Right kidney (tissue), 1 donor: ENCODE data around the gene KIF27.
A peak's percentile ranks its signal among the peaks of the same experiment; 100 is the strongest.
"Not testable (repeated sequence)": the region's sequence is repeated elsewhere in the genome, so short reads cannot be mapped to it uniquely, and the experiment has no call there.

Source experiments
- DNase-seq: peaks from one replicate; pipeline ENCODE4 v3.0.0-alpha.2; 2016

KIF27 gene

GRCh38 chr9:83934569-83935275 is 13.5 kb upstream of the KIF27 start:
- DNase-seq, result no peak

- no peak for DNase-seq
Observed at GRCh38 chr9:83933790-83934189, 12.6 kb upstream of the KIF27 start.

DNA sequence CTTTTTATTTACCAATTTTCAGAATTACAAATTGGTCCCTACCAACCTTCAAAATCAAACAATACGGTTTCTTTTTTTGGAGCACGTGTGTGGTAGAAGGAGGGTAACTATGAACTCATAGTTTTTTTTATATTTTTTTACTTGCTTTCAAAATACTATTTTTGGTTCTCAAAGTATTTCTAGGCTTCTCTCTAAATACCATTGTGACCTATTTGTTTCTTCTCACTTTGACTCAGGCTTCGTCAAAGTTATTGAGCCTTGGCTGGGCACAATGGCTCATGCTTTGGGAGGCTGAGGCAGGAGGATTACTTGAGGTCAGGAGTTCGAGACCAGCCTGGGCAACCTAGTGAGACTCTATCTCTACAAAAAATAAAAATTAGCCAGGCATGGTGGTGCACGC is 11.6 kb upstream of the KIF27 start:
- no peak for DNase-seq

DNA sequence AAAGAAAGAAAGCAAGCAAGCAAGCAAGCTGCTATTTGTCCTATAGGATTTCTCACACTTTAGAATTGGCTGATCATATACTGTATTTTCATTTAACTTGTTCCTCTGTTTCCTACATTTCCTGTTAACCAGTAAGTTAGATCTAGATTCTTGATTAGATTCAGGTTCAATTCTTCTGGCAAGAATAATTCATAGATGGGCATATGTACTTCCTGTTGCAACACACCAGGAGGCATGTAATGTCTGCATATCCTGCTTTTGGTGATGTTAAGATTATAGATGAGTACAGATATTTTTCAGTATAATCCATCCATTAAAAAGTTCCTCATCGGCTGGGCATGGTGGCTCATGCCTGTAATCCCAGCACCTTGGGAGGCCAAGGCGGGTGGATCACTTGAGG is 10.8 kb upstream of the KIF27 start:
- DNase-seq, result no peak

DNA sequence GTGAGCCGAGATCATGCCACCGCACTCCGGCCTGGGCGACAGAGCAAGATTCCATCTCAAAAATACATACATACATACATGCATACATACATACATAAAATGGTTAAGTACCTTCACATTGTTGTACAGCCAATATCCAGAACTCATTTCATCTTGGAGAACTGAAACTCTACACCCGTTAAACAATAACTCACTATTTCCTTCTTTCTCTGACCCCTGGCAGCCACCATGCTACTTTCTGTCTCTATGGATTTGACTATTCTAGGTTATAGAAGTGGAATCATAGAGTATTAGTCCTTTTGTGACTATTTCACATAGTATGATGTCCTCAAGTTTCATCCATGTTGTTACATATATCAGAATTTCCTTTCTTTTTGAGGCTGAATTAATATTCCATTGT is 9.6 kb upstream of the KIF27 start:
- no peak for DNase-seq

- DNase-seq, result no peak
Observed at GRCh38 chr9:83927591-83927990, 6.4 kb upstream of the KIF27 start.

GRCh38 chr9:83920469-83920926 is 734 bp downstream of the KIF27 start:
- DNase-seq, result peak; percentile 71

DNA sequence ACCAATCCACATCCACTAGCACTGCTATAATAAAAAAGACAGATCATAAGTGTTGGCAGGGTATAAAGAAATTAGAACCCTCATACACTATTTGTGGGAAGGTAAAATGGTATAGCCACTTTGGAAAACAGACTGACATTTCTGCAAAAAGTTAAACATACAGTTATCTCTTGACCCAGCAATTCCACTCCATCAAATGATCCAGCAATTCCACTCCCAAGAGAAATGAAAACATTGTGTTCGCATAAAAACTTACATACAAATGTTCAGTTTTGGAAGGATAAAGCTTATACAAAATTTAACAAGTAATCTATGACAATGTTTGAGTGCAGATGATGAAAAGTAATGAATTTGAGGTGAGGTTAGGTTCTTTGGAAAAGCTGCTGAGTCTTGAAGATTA is 2.1 kb downstream of the KIF27 start:
- no peak for DNase-seq

DNA sequence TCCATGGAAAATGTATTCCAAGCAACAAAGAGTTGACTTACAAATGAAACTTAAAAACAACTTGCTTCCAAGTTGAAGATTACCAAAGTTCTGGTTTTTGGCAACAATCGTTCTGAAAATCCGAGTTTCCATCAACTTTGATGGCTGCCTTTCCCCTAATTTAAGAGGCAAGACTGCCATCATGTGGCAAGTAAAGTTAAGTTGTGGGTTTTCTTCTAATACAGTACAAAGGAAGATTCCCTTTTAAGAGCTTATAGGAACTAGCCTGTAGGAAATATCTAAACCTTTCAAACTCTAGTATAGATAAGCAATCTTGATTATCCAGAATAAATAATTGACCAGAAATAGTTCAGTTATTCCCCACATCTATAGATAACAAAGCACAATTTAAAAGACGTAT is 9.0 kb downstream of the KIF27 start:
- not testable (repeated sequence) for DNase-seq

- no peak for DNase-seq
Observed at GRCh38 chr9:83906144-83906543, 15.1 kb downstream of the KIF27 start.

DNA sequence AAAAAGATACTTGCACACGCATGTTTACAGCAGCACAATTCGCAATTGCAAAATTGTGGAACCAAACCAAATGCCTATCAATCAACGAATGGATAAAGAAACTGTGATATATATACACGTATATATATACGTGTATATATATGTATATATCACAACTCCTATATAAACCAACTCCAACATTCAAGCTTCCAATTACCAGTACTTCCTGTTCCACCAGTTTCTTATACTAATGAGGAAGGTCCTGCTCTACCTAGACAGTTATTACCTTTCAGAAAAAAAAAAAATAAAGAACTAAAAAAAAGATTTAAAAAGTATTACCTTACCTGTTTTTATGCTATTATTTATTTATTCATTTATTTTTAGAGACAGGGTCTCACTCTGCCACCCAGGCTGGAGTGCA is 20.6 kb downstream of the KIF27 start:
- DNase-seq, result not testable (repeated sequence)

DNA sequence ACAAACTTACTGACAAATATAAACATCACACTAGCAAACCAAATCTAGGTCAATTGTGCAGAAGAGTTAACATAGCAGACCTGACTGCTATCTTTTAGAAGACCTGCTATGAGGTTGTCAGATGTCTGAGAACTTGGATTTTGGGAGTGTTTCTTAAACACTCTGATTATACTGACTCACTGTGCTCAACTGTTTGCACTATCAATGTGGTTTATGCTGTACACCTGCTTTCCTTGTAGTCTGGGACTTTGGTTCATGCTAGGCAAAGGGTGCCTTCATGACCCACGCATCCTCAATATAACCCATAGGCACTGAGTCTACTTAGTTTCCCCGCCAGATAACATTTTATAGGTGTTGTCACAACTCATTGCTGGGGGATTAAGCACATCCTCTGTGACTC is 26.9 kb downstream of the KIF27 start:
- DNase-seq, result not testable (repeated sequence)

GRCh38 chr9:83886498-83886897 is 34.7 kb downstream of the KIF27 start:
- DNase-seq, result not testable (repeated sequence)

- DNase-seq, result not testable (repeated sequence)
Observed at GRCh38 chr9:83885559-83886240, 35.5 kb downstream of the KIF27 start.

DNA sequence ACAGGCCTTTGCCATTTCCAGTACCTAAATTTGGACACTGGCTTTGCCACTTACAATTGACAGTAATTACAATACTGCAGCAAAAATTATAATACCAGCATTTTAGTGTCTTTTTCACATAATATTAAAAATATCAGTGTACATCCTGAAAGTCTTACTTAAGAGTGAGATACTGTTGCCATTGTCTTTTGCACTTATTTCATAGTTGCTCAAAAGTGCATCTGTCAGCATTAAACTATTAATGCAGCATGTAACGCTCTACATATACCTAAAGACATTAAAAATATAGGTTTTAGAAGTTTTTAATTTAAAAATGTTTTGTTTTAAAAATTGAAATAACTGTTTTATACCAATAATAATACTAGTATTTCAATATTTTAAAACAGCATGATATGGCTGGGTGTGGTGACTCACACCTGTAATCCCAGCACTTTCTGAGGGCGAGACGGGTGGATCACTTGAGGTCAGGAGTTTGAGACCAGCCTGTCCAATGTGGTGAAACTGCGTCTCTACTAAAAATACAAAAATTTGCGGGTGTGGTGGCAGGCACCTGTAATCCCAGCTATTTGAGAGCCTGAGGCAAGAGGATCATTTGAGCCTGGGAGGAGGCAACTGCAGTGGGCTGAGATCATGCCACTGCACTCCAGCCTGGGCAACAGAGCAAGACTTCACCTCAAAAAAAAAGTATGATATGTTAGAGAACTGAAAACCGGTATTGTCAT is 39.4 kb downstream of the KIF27 start:
- DNase-seq, result not testable (repeated sequence)

GRCh38 chr9:83875559-83875958 is 45.7 kb downstream of the KIF27 start:
- DNase-seq, result not testable (repeated sequence)

DNA sequence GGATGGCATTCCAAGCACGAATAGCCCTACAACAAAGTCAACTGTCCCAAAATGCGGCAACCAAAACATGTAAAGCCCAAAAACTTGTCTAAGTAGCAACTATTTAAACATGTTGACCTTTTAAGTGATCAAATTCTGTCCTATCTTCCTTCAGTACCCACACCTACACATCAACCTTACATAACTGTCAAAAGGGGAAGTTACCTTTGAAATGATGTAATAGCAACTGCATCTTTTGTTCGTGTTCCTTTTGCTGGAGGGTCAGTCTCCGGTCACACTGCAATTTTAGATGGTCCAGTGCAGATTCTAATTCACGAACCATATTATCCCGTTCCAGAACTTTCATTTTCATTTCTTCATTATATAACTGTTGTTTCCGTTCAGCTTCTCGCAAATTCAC is 71.3 kb downstream of the KIF27 start:
- DNase-seq, result not testable (repeated sequence)

GRCh38 chr9:83837070-83837643 is 84.1 kb downstream of the KIF27 start:
- DNase-seq, result not testable (repeated sequence)

DNA sequence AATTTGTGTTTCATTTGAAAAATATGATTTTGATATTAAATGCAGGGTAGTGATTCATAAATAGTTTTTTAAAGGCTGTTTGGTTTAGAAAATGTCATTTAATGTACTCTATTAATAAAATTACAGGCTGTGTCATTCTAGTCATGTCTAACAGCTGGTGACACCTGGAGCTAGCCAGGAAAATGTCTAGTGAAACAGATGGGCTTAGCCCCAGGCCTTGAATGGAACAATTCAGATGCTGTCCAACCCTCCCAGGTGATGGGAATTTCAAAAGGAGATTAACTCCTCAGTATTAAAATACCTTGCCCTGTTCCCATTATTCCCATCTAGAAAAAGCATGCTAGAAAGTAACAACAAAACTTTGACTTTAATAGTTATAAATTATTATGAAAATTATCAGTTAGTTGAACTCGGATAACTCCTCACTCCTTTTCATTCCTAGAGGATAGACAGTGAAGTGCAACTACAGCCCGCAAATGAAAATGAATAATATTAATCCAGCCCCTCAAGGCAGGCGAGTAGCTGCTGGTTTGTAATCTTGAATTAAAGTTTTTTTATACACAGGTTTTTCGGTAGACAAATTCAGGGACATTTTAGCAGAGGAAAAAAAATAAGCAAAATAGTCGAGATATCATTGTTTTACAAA is 90.7 kb downstream of the KIF27 start:
- not testable (repeated sequence) for DNase-seq

DNA sequence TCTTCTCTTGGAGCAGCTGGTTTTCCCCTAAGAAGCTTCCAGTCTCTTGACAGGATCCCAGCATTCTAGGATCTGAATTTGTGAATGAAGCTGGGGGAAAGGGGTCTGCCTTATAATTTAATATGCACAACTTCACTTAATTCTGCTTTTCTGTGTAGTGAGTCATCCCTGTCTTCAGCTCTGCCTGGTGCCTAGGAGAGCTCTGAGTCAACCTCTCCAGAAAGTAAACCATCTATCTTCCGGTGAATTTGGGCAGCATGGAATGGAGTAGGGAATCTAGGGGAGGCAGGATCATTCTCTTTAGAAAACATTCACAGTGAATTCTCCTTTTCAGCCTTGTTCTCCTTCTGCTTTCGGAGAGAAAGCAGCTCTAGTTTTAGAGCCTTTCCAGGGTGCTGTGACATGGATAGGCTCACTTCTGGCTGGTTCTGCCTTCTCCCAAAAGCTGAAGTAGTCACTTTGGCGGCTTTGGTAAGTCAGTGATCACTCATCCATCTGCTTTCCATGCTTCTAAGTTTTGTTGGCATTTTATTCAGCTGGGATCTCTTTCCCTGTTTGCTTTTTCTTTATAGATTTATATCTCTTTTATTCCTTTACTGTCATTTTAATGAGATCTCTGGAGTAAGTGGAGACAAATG is 96.1 kb downstream of the KIF27 start:
- not testable (repeated sequence) for DNase-seq

GRCh38 chr9:83817356-83818278 is 103.6 kb downstream of the KIF27 start, which contains the start of gene GKAP1:
GKAP1 (minus strand) TSS chr9:83817769; CDS start chr9:83806517, 11,252 bp downstream.
- DNase-seq, result peak; percentile 83
